Ammon's horn (tissue), 1 donor: ENCODE measurements around the gene LSG1.
A peak's percentile ranks its signal among the peaks of the same experiment; 100 is the strongest.

Experiments
- DNase-seq: peaks from one replicate; pipeline ENCODE4 v3.0.0-alpha.2; 2016; ENCODE audit warnings: low spot score

The LSG1 gene

DNA sequence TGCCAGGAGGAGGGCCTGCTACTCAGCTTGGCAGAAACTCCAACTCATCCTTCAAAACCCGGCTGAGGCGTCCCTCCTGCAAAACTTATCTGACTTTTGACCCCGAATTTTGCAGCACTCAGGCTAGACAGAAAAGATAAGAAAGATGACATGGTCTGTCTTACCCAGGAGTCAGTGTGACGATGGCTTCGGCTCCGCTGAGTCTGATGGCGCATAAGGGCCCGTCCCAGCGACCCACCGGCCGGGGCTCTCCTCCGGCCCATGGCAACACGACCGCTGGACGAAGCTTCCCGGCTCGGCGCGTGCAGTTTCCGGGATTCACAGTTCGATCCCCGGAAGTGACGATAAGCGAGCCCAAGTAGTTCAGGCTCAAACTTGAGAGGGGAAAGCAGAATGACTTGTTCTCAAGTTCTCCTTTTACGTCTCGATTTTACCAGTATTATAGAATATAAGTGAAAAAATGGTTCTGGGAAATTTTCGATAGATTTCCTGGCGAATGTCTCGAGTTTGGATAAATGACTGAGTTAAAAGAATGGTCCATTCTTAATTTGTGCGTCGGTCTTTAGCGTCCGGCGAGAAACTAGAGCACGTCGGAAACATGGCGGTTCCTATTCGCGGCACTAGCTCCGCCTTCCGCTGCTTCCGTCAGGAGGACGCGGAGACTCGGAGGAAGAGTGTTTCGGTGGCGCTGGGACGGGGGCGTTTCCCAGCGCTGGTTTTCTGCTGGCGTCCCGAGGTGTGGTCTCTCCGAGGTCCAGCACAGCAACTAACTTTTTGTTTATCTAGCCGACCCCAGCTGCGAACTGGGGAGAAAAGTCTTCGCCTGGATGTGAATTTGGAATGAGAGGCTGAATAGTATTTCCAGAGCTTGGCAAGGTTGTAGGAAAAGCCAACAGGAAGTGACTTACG is at the start of gene LSG1:
LSG1 (minus strand) TSS at position 292 of the 909 bp plus-strand sequence; CDS start at position 263, 29 bp downstream.
- DNase-seq = peak; percentile 94

DNA sequence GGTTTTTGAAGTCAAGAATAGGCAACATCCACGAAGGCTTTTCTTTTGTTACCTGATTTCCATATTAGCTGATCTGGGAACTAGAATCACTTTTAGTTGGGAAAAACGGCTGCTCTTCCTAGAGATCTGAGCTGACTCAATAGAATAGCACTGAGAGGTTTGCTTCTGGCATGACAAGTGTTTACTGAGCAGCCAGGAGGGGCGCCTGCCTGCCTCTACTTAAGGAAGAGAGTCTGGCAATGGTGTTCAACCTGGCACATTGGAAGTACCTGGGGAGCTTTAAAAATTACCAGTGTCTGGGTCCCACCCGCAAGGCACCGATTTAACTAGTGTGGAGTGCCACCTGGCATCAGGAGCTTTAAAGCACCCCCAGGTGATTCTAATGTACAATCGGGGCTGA is 48.1 kb upstream of the LSG1 start:
- no peak for DNase-seq

DNA sequence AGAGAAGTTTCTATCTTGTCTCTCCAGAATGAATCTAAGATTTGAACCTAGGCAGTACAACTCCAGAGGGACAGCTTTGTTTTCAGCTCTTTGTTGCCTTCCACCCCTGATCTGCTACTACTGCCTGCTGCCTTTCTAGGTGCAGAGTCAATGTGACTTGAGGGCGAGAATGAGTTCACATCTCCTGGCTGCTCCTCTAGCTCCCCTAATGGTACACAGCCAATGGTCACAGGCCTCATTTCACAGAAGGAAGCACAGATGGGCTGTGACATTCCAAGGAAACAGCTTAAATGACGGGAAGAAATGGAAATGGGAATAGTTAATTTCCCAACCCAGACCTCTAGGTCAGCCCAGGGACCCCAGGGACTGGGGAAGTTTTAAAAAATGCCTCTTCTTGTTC is 46.1 kb upstream of the LSG1 start:
- no peak for DNase-seq

- no peak for DNase-seq
These were observed 43.2 kb upstream of the LSG1 start for GRCh38 chr3:194715022-194715800.

DNA sequence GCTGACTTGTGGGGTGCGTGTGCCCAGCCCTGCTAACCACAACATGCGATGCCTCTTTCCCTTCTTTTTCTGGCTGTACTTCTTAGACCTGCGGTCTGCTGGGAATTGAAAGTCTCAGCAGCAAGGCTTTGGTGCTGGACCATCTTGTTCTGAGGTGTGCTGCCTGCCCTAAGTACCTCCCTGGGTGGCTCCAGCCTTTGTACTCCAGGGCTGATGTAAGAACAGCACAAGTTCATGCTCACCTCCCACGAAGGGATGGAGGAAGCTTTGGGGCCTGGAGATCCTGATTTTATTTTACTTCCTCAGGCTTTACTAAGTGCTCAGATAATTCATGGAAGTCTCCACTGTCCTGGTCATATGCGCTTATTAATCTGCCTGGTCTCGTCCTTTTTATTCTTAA is 42.6 kb upstream of the LSG1 start:
- no peak for DNase-seq

DNA sequence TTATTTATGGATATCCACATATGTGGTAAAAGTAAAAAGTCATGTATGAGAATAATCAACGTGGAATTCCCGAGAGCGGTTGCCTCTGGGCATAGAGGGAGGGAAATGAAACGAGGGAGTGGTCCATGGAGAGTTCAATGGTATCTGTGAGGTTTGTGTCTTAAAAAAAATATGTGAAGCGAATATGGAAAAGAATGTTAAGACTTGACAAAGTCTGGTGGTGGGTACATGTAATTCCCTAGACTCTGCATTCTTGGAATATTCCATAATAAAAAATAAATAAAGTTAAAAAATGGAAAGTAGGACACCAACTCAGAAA is 42.1 kb upstream of the LSG1 start:
- DNase-seq = no peak

GRCh38 chr3:194713299-194714136 is 41.5 kb upstream of the LSG1 start:
- no peak for DNase-seq

DNA sequence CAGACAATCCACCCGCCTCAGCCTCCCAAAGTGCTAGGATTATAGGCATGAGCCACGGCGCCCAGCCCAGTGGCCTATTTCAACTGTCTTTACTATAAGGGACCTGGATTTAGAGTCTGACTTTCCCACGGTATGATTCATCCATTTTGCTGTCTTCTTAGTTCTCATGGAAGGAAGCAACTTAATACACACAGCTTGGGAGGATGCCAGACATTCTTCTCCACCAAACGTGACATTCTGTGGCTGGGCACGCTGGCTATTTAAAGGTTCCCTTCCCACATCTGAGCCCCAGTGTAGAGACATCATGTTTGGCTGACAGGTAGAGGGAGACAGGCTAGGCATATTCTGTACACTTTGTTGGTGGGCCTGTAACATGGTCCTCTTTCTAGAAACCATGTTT is 39.9 kb upstream of the LSG1 start:
- DNase-seq = no peak

DNA sequence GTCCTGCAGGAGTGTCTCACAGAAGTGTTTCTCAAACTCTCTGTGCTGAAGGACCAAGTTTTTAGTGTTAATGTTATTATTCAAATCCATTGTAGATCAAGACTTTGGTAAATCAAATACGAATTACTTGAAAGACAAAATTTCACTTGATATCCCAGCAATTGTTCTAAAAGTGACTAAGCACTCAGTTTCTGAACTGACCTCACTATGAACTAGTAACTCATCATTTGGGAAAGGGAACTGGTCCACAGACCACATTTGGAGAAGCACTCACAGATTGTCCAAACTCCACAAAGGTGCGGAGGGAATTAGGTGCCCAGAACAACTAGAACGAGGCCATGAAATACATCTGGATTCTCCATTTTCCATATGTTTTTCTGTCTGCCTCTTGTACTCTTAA is 39.3 kb upstream of the LSG1 start:
- no peak for DNase-seq

- no peak for DNase-seq
These were observed 35.2 kb upstream of the LSG1 start for GRCh38 chr3:194707147-194707540.

DNA sequence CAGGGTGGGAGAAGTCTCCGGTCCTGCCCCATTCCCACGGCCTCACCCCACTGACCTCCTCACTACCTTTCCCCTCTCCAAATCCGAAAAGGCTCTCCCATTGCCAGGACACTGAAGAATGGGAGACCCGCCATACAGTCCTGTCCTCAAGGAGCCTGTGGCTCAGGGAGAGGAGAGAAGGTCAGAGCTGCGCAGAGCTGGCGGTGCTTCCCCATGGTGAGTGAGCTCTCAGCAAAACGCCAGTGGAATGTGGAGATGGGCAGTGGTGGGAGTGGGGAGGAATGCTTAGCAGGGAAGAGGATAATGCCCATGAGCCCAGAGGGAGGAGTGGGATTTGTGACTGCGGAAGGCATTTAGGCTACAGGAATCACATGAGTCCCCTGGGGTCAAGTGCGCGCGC is 33.8 kb upstream of the LSG1 start:
- no peak for DNase-seq

- DNase-seq = no peak
These were observed 33.2 kb upstream of the LSG1 start for GRCh38 chr3:194705227-194705626.

DNA sequence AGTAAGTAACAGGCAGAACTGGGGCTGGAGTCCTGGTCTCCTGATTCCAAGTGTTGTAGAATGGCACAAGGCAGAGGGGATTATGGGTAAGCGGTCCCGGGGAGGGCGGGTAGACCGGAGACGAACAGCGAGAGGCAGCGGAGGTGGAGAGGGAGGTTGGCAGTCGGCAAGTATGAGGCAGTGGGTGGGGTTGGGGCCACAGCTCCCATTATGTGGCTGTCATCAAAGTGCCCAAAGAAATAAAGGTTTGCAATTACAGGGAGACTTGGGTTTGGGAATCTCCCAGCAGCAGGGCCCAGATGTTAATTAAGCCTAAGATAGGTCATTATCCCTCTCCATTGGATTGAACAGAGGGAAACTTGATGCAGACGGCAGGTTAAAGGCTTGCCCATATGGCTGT is 30.6 kb upstream of the LSG1 start:
- no peak for DNase-seq

DNA sequence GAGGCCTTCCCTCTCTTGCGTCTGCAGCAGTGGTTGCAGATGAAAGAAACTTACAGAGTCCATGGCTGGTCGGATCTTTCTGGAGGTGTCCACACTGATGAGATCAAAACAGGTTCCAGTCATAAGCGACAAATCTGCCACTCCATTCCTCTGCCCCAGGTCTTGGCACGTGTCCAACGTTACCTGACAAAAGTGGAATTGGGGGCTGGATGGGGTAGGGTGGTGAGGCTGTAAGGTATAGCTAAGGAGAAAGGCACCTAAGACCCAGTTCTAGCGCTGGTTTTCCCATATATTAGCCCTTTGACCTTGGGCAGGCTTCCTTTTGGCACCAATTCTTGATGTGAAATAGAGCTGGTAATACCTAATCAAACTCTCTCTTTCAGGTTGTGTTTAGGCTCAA is 24.7 kb upstream of the LSG1 start:
- DNase-seq = no peak

DNA sequence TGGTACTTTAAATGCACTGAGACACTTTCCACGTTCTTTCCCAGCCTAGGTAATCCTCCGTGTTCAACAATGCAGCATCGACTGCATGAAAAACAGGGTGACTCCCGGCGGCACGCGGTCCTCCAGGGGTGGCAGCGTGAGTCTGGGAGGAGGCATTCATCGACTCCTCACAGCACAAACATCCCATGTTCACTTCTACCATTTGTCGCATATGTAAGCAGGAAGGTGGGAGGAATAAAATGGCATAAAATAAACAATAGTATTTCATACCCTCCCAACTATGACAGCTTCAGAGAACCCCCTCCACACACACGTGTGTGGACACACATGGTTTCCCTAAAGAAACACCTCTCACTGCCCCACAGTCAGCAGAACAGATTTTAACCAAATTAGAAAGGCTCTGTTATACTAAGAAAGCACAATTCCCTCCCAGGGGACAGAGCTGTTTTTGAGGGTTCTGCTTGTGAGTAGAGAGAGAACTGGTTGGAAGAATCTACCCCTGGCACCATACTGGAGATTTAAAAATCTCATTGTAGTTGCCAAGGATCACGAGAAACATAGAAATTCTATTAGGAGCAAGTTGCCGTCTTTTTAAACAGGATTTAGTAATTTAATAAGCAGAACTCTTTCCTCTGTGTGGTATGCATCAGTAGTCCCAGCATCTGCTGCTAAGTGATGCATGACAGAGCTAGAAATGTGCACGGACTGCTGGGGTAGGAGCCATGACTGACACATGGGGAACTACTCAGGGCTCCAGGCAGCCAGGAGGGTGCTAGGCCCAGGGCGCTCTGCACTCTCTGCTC is 19.7 kb upstream of the LSG1 start:
- no peak for DNase-seq

GRCh38 chr3:194690501-194691372 is 18.7 kb upstream of the LSG1 start:
- DNase-seq = no peak

GRCh38 chr3:194689493-194689944 is 17.5 kb upstream of the LSG1 start:
- DNase-seq = no peak

- DNase-seq = no peak
These were observed 17.0 kb upstream of the LSG1 start for GRCh38 chr3:194688946-194689345.

DNA sequence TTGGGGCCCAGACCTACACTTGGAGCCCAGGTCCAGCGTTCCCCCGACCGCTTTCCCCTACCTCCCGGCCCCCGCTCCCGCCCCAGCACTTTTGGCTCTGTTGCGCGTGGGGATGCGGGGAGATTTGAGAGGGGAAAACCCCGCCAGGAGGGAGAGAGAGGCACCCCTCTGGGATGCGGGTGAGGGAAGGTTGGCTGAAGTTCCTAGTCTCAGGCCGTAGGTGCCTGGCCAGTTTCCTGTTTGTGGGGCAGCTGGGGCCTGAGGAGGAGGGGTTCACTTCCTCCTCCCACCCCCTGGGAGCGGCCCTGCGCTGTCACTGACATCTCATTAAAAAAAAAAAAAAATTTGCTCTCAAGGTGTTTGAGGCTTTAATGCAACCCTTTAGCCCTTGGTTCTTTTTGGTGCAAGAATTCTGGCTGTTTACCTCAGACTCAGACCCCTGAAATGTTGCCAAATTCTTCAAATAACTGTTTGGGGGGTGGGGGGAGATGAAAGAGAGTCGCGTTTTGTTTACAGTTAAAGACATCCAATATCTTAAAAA is 16.3 kb upstream of the LSG1 start:
- DNase-seq = no peak

- peak; percentile 70 for DNase-seq
These were observed 15.7 kb upstream of the LSG1 start for GRCh38 chr3:194687638-194688199.
